Neutrophil (primary cell): ENCODE measurements around the gene THRB.

ENCODE experiments used
- H3K27ac ChIP-seq: fragments of 200-600 bp; sonication (generic); 2 replicates; pipeline ENCODE4 v1.5.1; 2016; ENCODE audit warnings: mild to moderate bottlenecking, moderate library complexity
- H3K27me3 ChIP-seq: fragments of 200-600 bp; sonication (generic); 2 replicates; pipeline ENCODE4 v1.6.0; 2016; ENCODE audit warnings: mild to moderate bottlenecking
- H3K36me3 ChIP-seq: fragments of 200-600 bp; sonication (generic); 2 replicates; pipeline ENCODE4 v1.5.1; 2017
- H3K4me1 ChIP-seq, 2 experiments: fragments of 200-600 bp in 1 of 2; sonication (generic) in 1 of 2; 1 replicate in 1 of 2; 2 replicates in 1 of 2; pipeline versions ENCODE4 v1.5.1 to v1.6.1; 2013 to 2016; ENCODE audit warnings: low read depth in 1 of 2, low read length in 1 of 2, mild to moderate bottlenecking in 1 of 2, moderate library complexity in 1 of 2; ENCODE audit not compliant: control insufficient read depth in 1 of 2, insufficient read depth in 1 of 2
- H3K4me3 ChIP-seq, 2 experiments: fragments of 200-600 bp in 1 of 2; sonication (generic) in 1 of 2; 1 replicate in 1 of 2; 2 replicates in 1 of 2; pipeline ENCODE4 v1.5.1; 2013 to 2016; ENCODE audit warnings: low read depth in 1 of 2, low read length in 1 of 2, mild to moderate bottlenecking in 1 of 2, moderate library complexity in 1 of 2
- H3K9me3 ChIP-seq: fragments of 200-600 bp; sonication (generic); 2 replicates; pipeline ENCODE4 v1.5.1; 2016
- CTCF ChIP-seq: fragments of 200-600 bp; sonication (generic); IDR thresholded peaks from 2 replicates; pipeline ENCODE4 v1.5.1; 2016; ENCODE audit warnings: antibody characterized with exemption

Gene THRB

GRCh38 chr3:24520976-24521419 lies 26.3 kb upstream of the THRB start:
- Histone ChIP-seq H3K27ac (no peak overlapping the region), H3K36me3 (no peaks in the 10 kb centered on the region), H3K27me3 (peaks cover 95% of the 10 kb centered on the region), H3K4me1 (peaks cover 0 to 8% of the 10 kb centered on the region in 2 experiments), H3K9me3 (no peaks in the 10 kb centered on the region), H3K4me3 (peak overlapping the region in 1 of 2 experiments; percentile 15)
- no peak for TF ChIP-seq CTCF

GRCh38 chr3:24520101-24520495 lies 25.4 kb upstream of the THRB start:
- Histone ChIP-seq H3K27me3 (peaks cover 88% of the 10 kb centered on the region), H3K36me3 (no peaks in the 10 kb centered on the region), H3K4me1 (peaks cover 0 to 8% of the 10 kb centered on the region in 2 experiments), H3K4me3 (no peak overlapping the region), H3K9me3 (no peaks in the 10 kb centered on the region), H3K27ac (no peak overlapping the region)
- no peak for TF ChIP-seq CTCF

- Histone ChIP-seq H3K36me3 (no peaks in the 10 kb centered on the region), H3K27me3 (peaks cover 82% of the 10 kb centered on the region), H3K27ac (no peak overlapping the region), H3K9me3 (no peaks in the 10 kb centered on the region), H3K4me1 (peaks cover 0 to 8% of the 10 kb centered on the region in 2 experiments), H3K4me3 (no peak overlapping the region)
- no peak for TF ChIP-seq CTCF
These were observed 24.9 kb upstream of the THRB start for GRCh38 chr3:24519368-24520100.

GRCh38 chr3:24518990-24519367 lies 24.3 kb upstream of the THRB start:
- H3K36me3 ChIP-seq = no peaks in the 10 kb centered on the region
- H3K4me3 ChIP-seq = no peak overlapping the region
- no peak overlapping the region for H3K27ac ChIP-seq
- TF ChIP-seq CTCF = no peak
- peaks cover 81% of the 10 kb centered on the region for H3K27me3 ChIP-seq
- no peaks in the 10 kb centered on the region for H3K9me3 ChIP-seq
- H3K4me1 ChIP-seq = peaks cover 0 to 8% of the 10 kb centered on the region in 2 experiments

- no peaks in the 10 kb centered on the region for H3K36me3 ChIP-seq
- no peak for TF ChIP-seq CTCF
- H3K4me1 ChIP-seq = no peaks in the 10 kb centered on the region
- H3K27me3 ChIP-seq = peaks cover 36% of the 10 kb centered on the region
- H3K4me3 ChIP-seq = no peak overlapping the region
- H3K27ac ChIP-seq = no peak overlapping the region
- no peaks in the 10 kb centered on the region for H3K9me3 ChIP-seq
These were observed 19.5 kb upstream of the THRB start for GRCh38 chr3:24514119-24514518.
